LNCAP (cell line): ENCODE measurements around the gene FAM200C.

Experiments used
- TF ChIP-seq, protein P1 (sequence below): fragments of 450-650 bp; IDR thresholded peaks from 2 replicates; pipeline ENCODE4 v1.5.1; 2017; ENCODE audit warnings: mild to moderate bottlenecking

Gene FAM200C

DNA sequence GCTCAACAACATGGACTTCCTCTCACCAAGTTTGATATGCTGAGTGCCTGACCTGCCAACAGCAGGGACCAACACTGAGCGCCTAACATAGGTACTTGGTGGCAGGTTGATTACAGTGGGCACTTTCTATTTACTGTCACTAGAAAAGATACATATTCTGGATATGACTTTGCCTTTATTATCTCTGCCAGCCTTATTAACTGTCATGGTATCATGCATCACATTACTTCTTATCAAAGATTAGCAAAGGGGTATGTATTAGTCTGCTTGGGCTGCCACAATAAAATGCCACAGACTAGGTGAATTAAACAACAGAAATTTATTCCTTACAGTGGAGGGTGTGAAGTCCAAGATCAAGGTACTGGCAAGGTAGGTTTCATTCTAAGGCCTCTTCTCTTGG is 15.2 kb downstream of the FAM200C start:
- TF ChIP-seq, protein P1, sequence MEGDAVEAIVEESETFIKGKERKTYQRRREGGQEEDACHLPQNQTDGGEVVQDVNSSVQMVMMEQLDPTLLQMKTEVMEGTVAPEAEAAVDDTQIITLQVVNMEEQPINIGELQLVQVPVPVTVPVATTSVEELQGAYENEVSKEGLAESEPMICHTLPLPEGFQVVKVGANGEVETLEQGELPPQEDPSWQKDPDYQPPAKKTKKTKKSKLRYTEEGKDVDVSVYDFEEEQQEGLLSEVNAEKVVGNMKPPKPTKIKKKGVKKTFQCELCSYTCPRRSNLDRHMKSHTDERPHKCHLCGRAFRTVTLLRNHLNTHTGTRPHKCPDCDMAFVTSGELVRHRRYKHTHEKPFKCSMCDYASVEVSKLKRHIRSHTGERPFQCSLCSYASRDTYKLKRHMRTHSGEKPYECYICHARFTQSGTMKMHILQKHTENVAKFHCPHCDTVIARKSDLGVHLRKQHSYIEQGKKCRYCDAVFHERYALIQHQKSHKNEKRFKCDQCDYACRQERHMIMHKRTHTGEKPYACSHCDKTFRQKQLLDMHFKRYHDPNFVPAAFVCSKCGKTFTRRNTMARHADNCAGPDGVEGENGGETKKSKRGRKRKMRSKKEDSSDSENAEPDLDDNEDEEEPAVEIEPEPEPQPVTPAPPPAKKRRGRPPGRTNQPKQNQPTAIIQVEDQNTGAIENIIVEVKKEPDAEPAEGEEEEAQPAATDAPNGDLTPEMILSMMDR, result no peak

DNA sequence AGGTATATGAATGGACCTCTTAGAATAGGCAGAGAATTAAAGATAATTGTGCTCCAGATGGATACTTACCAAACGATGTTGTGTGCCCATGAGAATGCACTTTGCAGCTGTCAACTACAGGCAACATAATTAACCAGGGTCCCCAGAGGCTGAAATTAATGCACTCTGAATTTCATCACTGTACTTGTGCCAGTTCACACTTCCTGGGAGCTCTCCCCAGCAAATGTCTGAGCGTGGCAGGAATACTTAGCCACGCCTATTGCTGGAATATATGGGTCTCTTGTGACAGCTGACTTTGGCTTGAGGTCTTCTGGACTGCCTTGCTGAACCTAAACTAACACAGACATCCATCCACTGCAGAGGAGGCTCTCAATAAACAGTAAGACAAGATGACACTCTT is 17.5 kb downstream of the FAM200C start:
- TF ChIP-seq, protein P1, result no peak

DNA sequence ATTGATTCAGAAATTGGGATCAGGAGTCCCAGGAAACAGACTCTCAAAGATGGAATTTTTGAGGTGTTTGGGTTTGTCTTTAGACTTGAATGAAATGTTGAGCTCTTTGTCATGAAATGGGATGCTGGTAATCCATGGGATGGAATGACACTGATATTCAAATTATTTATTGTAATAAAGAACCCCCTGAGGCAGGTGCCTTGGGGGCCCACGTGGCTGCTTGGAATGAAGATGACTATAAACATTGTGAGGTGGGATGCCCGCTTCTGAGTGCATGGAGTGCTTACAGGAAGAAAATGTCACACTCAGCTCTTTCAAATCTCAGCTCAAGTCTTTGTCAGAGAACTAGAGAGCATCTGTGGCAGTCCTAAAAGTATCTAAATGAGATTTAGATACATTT is 19.8 kb downstream of the FAM200C start:
- TF ChIP-seq, protein P1, result no peak

DNA sequence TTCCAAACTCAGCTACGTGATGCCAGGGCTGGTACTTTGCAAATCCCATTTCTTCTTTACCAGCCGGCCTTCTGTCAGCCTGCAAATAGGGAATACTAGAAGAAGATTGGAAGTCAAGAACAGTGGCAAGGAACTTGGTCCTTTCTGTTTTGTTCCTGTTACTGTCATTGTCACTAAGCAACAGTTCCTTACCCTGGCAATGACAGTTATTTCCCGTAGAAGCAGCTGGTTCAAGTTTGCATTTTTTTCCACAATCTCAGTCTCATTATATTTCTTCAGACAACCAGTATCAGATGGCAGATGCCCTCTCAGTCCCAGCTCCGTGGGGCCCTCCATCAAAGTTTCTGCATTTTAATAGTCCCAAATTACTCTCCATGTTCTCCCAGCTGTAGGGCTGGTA is 20.3 kb downstream of the FAM200C start:
- TF ChIP-seq, protein P1, result no peak

DNA sequence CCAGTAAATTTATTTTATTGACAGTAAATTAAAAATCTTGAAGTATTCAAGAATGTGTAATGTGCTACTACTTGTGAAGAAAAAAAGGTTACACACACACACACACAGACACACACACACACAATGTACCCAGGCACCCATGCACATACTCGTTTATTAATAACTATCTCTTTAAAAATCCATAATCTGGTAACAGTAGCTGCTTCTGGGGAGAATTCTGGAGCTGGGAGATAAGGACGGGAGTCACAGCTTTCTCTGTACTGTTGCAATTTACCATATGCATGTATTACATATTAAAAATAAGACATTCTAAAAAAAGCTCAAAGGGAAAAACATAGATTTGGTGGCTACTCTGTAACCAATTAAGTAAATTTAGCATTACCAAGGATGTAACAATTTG is 21.5 kb downstream of the FAM200C start:
- TF ChIP-seq, protein P1, result no peak

DNA sequence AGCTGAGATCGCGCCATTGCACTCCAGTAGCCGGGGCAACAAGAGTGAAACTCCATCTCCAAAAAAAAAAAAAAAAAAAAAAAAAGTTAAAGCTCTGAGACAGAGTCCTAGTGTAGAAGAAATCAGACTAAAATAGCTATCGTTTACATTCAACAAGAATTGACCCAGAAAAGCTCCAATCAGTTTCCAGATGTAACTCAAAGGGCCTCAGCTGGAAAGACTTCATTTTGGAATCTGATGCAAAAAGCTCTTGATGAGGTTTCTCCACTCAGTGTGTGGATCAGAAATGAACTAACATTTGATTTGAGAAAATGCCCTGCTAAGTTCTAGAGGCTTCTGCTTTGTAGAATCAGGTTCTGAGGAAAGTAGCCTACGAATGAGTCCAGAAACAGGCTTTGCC is 22.2 kb downstream of the FAM200C start:
- TF ChIP-seq, protein P1, result no peak

DNA sequence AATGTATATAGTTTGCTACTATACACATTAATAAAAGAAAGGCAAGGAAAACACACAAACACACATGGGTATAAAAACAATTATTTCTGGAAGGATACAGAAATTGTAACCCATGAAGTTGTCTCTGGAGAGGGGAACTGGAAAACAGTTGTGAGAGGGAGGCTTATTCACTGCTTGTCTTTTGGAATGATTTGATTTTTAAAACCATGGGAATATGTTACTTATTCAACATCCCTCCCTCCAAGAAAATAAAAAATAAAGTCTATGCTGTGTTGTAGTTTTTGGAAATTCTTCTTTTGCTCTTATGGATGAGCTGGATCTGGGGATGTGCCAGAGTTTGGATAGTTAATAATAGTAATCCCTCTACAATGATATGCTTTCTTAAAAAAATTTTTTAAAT is 23.4 kb downstream of the FAM200C start:
- TF ChIP-seq, protein P1, result no peak

DNA sequence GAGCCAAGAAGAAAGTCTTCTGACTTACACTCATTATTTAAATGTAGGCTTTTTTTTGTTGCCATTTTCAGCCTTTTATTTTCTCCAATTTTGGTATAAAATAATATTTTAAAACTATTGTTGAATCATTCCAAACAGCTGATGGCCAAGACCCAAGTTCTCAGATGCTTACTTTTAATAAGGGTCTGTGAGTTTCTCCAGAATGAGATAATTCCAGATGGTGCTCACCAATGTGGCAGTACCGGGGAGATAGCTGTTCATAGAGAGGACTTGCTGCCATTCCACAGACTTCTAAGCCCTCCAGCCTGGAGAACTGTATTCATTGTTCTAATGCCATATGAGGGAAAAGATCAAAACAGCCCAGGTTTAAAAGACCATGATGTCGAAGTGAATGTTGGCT is 24.2 kb downstream of the FAM200C start:
- TF ChIP-seq, protein P1, result no peak
